ENCODE results near the gene RHOBTB1. TPM values are rescaled to one million over a fixed set of nuclear protein-coding genes. Genes with fewer than 3 reads are reported as not detected.

RHOBTB1 gene, protein sequence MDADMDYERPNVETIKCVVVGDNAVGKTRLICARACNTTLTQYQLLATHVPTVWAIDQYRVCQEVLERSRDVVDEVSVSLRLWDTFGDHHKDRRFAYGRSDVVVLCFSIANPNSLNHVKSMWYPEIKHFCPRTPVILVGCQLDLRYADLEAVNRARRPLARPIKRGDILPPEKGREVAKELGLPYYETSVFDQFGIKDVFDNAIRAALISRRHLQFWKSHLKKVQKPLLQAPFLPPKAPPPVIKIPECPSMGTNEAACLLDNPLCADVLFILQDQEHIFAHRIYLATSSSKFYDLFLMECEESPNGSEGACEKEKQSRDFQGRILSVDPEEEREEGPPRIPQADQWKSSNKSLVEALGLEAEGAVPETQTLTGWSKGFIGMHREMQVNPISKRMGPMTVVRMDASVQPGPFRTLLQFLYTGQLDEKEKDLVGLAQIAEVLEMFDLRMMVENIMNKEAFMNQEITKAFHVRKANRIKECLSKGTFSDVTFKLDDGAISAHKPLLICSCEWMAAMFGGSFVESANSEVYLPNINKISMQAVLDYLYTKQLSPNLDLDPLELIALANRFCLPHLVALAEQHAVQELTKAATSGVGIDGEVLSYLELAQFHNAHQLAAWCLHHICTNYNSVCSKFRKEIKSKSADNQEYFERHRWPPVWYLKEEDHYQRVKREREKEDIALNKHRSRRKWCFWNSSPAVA
- under 1 TPM; 0.04 to 0.07 TPM for total RNA-seq
- not detected for polyA plus RNA-seq

DNA sequence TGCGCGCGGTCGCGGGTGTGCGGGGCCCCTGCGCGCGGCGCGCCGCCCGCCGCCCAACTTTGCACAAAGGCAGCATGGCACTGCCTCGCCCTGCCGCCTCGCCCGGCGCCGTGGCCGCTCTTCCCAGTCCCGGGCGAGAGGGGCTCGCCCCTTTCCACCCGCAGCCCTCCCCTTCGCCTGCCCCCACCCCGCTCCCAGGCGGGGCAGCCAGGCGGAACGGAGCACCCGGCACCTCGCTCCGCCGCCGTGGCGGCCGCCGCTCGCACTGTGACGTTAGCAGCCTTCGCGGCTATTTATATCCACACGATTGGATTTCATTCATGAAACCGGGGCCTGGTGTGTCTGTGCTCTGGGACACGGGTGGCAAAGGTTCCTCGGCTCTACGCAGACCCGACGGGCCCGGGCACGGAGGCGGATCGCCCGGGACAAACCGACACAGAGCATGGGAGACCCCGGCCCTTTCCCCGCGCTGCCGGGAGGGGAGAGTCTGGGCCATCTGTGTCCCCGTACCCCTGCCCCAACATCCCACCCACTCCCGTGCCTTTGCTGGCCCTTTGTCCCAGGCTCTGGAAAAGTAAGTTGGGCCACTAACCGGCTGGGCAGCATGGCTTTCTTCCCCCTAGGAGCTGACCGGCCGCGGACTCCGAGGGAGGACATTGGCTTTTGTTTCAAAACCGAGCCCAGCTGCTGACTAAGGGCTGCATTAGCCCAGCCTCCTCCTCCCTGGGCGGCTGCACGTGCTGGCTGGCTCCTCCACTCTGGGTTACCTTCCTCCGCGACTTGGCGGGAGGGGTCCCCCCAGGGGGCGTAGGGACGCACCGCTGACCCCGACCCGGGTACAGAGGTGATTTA is at the start of gene RHOBTB1:
RHOBTB1 (minus strand) TSS at position 128 of the 852 bp plus-strand sequence. CDS start 32,643 bp downstream, outside the sequence.
- peak in 1 of 5 donors; percentile 24 for DNase-seq
- H3K27ac ChIP-seq (ENCODE audit: low read depth, low read length): peak within 1 kb of the TSS; percentile 69
- peak within 1 kb of the TSS; percentile 38 for H3K4me3 ChIP-seq (ENCODE audit: low read length)

GRCh38 chr10:60992636-60993035 is 48.7 kb upstream of the RHOBTB1 start:
- H3K36me3 Mint-ChIP-seq: no peaks in the 10 kb centered on the region
- peaks cover 0 to 2% (median 0%) of the 10 kb centered on the region in 5 donors for H3K9me3 Mint-ChIP-seq
- H3K4me3 Mint-ChIP-seq: no peak overlapping the region
- Histone ChIP-seq H3K27me3 (ENCODE audit: insufficient read depth, low read length, poor library complexity, severe bottlenecking) (no peaks in the 10 kb centered on the region), H3K4me3 (ENCODE audit: low read length) (no peak overlapping the region), H3K4me1 (ENCODE audit: insufficient read depth, low read length) (no peaks in the 10 kb centered on the region), H3K27ac (ENCODE audit: low read depth, low read length) (no peak overlapping the region), H3K36me3 (ENCODE audit: insufficient read depth, low read length) (no peaks in the 10 kb centered on the region), H3K9me3 (ENCODE audit: low read length) (no peaks in the 10 kb centered on the region)
- H3K4me1 Mint-ChIP-seq: no peaks in the 10 kb centered on the region
- peaks cover 5 to 23% of the 10 kb centered on the region in 2 donors for H3K27me3 Mint-ChIP-seq
- no peak overlapping the region for H3K27ac Mint-ChIP-seq
- no peak for DNase-seq
- ChIA-PET POLR2A (no interaction called here), CTCF (no interaction called here)

More for the DNA sequence above, at the start of gene RHOBTB1:
- Histone ChIP-seq H3K27me3 (ENCODE audit: insufficient read depth, low read length, poor library complexity, severe bottlenecking) (peaks cover 26% of the 10 kb centered on the region), H3K4me1 (ENCODE audit: insufficient read depth, low read length) (peaks cover 15% of the 10 kb centered on the region), H3K9me3 (ENCODE audit: low read length) (no peaks in the 10 kb centered on the region), H3K36me3 (ENCODE audit: insufficient read depth, low read length) (no peaks in the 10 kb centered on the region)
- POLR2A ChIA-PET: no interaction called here
- CTCF ChIA-PET: interaction anchor here (1.6 kb wide), 1 partner anchor 20 kb away, joined by 3 read pairs; no protein-coding TSS in a partner anchor
- Mint-ChIP-seq H3K9me3 (peaks cover 0 to 2% (median 0%) of the 10 kb centered on the region in 5 donors), H3K27me3 (peaks cover 30 to 66% of the 10 kb centered on the region in 2 donors), H3K4me1 (peaks cover 11 to 18% (median 15%) of the 10 kb centered on the region in 3 donors), H3K27ac (peak within 1 kb of the TSS in 1 of 8 donors; percentile 15), H3K4me3 (peak within 1 kb of the TSS; percentile 38 to 84 (median 59)), H3K36me3 (no peaks in the 10 kb centered on the region)

- Mint-ChIP-seq H3K27me3 (peaks cover 5 to 16% of the 10 kb centered on the region in 2 donors), H3K27ac (no peak overlapping the region)
- POLR2A ChIA-PET: no interaction called here
These were observed 46.7 kb upstream of the RHOBTB1 start for GRCh38 chr10:60990663-60991062.

DNA sequence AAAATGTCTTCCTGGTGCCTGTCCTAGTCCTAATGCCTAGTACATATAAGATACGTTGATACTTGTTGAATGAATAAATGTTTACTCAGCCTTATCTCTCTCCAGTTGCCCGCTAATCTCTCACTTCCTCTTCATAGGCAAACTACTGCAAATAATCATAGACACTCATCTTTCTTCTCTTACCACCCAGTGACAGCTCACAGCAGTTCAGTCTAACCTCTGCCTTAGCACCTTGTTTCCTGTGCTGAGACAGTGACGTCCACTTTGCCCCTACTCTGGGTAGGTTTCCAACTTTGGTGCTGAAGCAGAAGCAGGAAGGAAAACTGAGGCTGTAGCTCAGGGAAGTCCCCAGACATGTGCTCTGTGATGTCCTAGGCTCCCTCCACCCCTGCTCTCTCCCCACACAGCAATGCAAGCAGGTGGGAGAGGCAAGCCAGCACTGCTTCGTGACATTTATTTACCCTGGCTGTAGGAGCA is 45.5 kb upstream of the RHOBTB1 start:
- Histone ChIP-seq H3K4me3 (ENCODE audit: low read length) (no peak overlapping the region), H3K9me3 (ENCODE audit: low read length) (no peaks in the 10 kb centered on the region), H3K27ac (ENCODE audit: low read depth, low read length) (no peak overlapping the region), H3K36me3 (ENCODE audit: insufficient read depth, low read length) (no peaks in the 10 kb centered on the region), H3K4me1 (ENCODE audit: insufficient read depth, low read length) (no peaks in the 10 kb centered on the region), H3K27me3 (ENCODE audit: insufficient read depth, low read length, poor library complexity, severe bottlenecking) (no peaks in the 10 kb centered on the region)
- no peak overlapping the region for H3K4me3 Mint-ChIP-seq
- no peaks in the 10 kb centered on the region for H3K36me3 Mint-ChIP-seq
- H3K27me3 Mint-ChIP-seq: peaks cover 5 to 15% of the 10 kb centered on the region in 2 donors
- no peak for DNase-seq
- H3K4me1 Mint-ChIP-seq: no peaks in the 10 kb centered on the region
- CTCF ChIA-PET: no interaction called here
- POLR2A ChIA-PET: no interaction called here
- H3K9me3 Mint-ChIP-seq: peaks cover 0 to 2% (median 0%) of the 10 kb centered on the region in 5 donors
- no peak overlapping the region for H3K27ac Mint-ChIP-seq

More at GRCh38 chr10:60990663-60991062, 46.7 kb upstream of the RHOBTB1 start:
- CTCF ChIA-PET: no interaction called here
- no peak overlapping the region for H3K27ac ChIP-seq (ENCODE audit: low read depth, low read length)
- Mint-ChIP-seq H3K36me3 (no peaks in the 10 kb centered on the region), H3K9me3 (peaks cover 0 to 2% (median 0%) of the 10 kb centered on the region in 5 donors), H3K4me1 (no peaks in the 10 kb centered on the region), H3K4me3 (no peak overlapping the region)
- H3K9me3 ChIP-seq (ENCODE audit: low read length): no peaks in the 10 kb centered on the region
- no peaks in the 10 kb centered on the region for H3K36me3 ChIP-seq (ENCODE audit: insufficient read depth, low read length)
- no peaks in the 10 kb centered on the region for H3K4me1 ChIP-seq (ENCODE audit: insufficient read depth, low read length)
- H3K4me3 ChIP-seq (ENCODE audit: low read length): no peak overlapping the region
- no peaks in the 10 kb centered on the region for H3K27me3 ChIP-seq (ENCODE audit: insufficient read depth, low read length, poor library complexity, severe bottlenecking)
- DNase-seq: no peak

GRCh38 chr10:60986791-60987190 is 42.8 kb upstream of the RHOBTB1 start:
- no peaks in the 10 kb centered on the region for H3K4me1 Mint-ChIP-seq
- no peaks in the 10 kb centered on the region for H3K36me3 Mint-ChIP-seq
- POLR2A ChIA-PET: no interaction called here

GRCh38 chr10:60985951-60986350 is 42.0 kb upstream of the RHOBTB1 start:
- H3K27ac Mint-ChIP-seq: no peak overlapping the region
- no peak for DNase-seq
- H3K9me3 Mint-ChIP-seq: peaks cover 0 to 2% (median 0%) of the 10 kb centered on the region in 5 donors
- no peak overlapping the region for H3K4me3 ChIP-seq (ENCODE audit: low read length)
- ChIA-PET POLR2A (no interaction called here), CTCF (no interaction called here)
- H3K27me3 Mint-ChIP-seq: peaks cover 0 to 8% of the 10 kb centered on the region in 2 donors
- no peaks in the 10 kb centered on the region for H3K36me3 ChIP-seq (ENCODE audit: insufficient read depth, low read length)
- no peaks in the 10 kb centered on the region for H3K27me3 ChIP-seq (ENCODE audit: insufficient read depth, low read length, poor library complexity, severe bottlenecking)
- no peaks in the 10 kb centered on the region for H3K9me3 ChIP-seq (ENCODE audit: low read length)
- H3K36me3 Mint-ChIP-seq: no peaks in the 10 kb centered on the region
- no peak overlapping the region for H3K4me3 Mint-ChIP-seq
- no peaks in the 10 kb centered on the region for H3K4me1 Mint-ChIP-seq
- H3K4me1 ChIP-seq (ENCODE audit: insufficient read depth, low read length): no peaks in the 10 kb centered on the region
- H3K27ac ChIP-seq (ENCODE audit: low read depth, low read length): no peak overlapping the region

More at GRCh38 chr10:60986791-60987190, 42.8 kb upstream of the RHOBTB1 start:
- Histone ChIP-seq H3K9me3 (ENCODE audit: low read length) (no peaks in the 10 kb centered on the region), H3K4me3 (ENCODE audit: low read length) (no peak overlapping the region), H3K27me3 (ENCODE audit: insufficient read depth, low read length, poor library complexity, severe bottlenecking) (no peaks in the 10 kb centered on the region), H3K27ac (ENCODE audit: low read depth, low read length) (no peak overlapping the region), H3K4me1 (ENCODE audit: insufficient read depth, low read length) (no peaks in the 10 kb centered on the region), H3K36me3 (ENCODE audit: insufficient read depth, low read length) (no peaks in the 10 kb centered on the region)
- Mint-ChIP-seq H3K27me3 (peaks cover 3 to 13% of the 10 kb centered on the region in 2 donors), H3K9me3 (peaks cover 0 to 2% (median 0%) of the 10 kb centered on the region in 5 donors), H3K4me3 (no peak overlapping the region), H3K27ac (no peak overlapping the region)
- DNase-seq: no peak
- CTCF ChIA-PET: no interaction called here

GRCh38 chr10:60980997-60981396 is 37.0 kb upstream of the RHOBTB1 start:
- no peaks in the 10 kb centered on the region for H3K36me3 Mint-ChIP-seq
- no peak overlapping the region for H3K4me3 ChIP-seq (ENCODE audit: low read length)
- H3K4me1 ChIP-seq (ENCODE audit: insufficient read depth, low read length): no peaks in the 10 kb centered on the region
- H3K27me3 Mint-ChIP-seq: no peaks in the 10 kb centered on the region
- H3K27ac Mint-ChIP-seq: no peak overlapping the region
- no peaks in the 10 kb centered on the region for H3K9me3 ChIP-seq (ENCODE audit: low read length)
- no peak overlapping the region for H3K27ac ChIP-seq (ENCODE audit: low read depth, low read length)
- ChIA-PET CTCF (no interaction called here), POLR2A (no interaction called here)
- H3K4me1 Mint-ChIP-seq: no peaks in the 10 kb centered on the region
- DNase-seq: no peak
- no peaks in the 10 kb centered on the region for H3K27me3 ChIP-seq (ENCODE audit: insufficient read depth, low read length, poor library complexity, severe bottlenecking)
- H3K9me3 Mint-ChIP-seq: no peaks in the 10 kb centered on the region
- no peaks in the 10 kb centered on the region for H3K36me3 ChIP-seq (ENCODE audit: insufficient read depth, low read length)
- no peak overlapping the region for H3K4me3 Mint-ChIP-seq

Data from CD8-positive, alpha-beta memory T cell (primary cell).